D721Med (cell line): ENCODE results near the gene KCND3.
A peak's percentile ranks its signal among the peaks of the same experiment; 100 is the strongest.

ENCODE experiments used
- DNase-seq: peaks from one replicate; pipeline ENCODE4 v3.0.0; 2011; ENCODE audit warnings: low spot score; ENCODE audit not compliant: insufficient read length
- FAIRE-seq: peaks from 2 replicates; lab custom pipeline; 2011; peaks lifted over from hg19 to GRCh38; lab: Jason Lieb, UNC
- TF ChIP-seq, protein P1 (sequence below): IDR thresholded peaks from 2 replicates; pipeline ENCODE4 v1.5.1; 2012; ENCODE audit warnings: mild to moderate bottlenecking, control low read depth; ENCODE audit not compliant: insufficient read depth; ENCODE audit errors: missing control alignments

The KCND3 gene

GRCh38 chr1:111730706-111731105, 258.8 kb downstream of the KCND3 start:
- no peak for DNase-seq
- TF ChIP-seq, protein P1, sequence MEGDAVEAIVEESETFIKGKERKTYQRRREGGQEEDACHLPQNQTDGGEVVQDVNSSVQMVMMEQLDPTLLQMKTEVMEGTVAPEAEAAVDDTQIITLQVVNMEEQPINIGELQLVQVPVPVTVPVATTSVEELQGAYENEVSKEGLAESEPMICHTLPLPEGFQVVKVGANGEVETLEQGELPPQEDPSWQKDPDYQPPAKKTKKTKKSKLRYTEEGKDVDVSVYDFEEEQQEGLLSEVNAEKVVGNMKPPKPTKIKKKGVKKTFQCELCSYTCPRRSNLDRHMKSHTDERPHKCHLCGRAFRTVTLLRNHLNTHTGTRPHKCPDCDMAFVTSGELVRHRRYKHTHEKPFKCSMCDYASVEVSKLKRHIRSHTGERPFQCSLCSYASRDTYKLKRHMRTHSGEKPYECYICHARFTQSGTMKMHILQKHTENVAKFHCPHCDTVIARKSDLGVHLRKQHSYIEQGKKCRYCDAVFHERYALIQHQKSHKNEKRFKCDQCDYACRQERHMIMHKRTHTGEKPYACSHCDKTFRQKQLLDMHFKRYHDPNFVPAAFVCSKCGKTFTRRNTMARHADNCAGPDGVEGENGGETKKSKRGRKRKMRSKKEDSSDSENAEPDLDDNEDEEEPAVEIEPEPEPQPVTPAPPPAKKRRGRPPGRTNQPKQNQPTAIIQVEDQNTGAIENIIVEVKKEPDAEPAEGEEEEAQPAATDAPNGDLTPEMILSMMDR, result no peak
- FAIRE-seq, result no peak

- no peak for FAIRE-seq
- TF ChIP-seq, protein P1, result no peak
These were observed 259.4 kb downstream of the KCND3 start for GRCh38 chr1:111729946-111730681.

GRCh38 chr1:111729271-111729921, 260.1 kb downstream of the KCND3 start:
- FAIRE-seq (no peak), DNase-seq (peak; percentile 59)
- TF ChIP-seq, protein P1, result no peak

More at GRCh38 chr1:111729946-111730681, 259.4 kb downstream of the KCND3 start:
- DNase-seq, result no peak

DNA sequence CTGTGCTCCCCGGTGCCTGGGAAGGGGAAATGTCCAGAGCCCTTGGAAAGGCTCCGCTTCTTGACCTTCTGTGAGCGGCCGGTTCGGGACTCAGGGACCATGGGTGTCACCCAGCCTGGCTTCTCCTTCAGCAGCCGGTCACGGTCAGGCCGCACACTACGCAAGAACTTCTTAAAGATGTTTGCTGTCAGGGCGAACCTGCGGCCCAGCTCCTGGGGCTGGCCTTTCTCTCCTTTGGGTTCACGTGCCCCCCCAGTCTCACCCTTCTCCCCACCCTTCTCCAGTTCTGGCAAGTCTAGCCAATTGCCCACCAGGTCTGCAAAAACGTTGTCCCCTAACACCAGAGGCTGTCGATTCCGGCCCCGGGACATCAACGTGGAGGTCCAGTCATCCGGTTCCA, 262.4 kb downstream of the KCND3 start:
- DNase-seq (no peak), FAIRE-seq (no peak)
- TF ChIP-seq, protein P1, result no peak

GRCh38 chr1:111725192-111725591, 264.3 kb downstream of the KCND3 start:
- DNase-seq (no peak), FAIRE-seq (no peak)
- TF ChIP-seq, protein P1, result no peak

DNA sequence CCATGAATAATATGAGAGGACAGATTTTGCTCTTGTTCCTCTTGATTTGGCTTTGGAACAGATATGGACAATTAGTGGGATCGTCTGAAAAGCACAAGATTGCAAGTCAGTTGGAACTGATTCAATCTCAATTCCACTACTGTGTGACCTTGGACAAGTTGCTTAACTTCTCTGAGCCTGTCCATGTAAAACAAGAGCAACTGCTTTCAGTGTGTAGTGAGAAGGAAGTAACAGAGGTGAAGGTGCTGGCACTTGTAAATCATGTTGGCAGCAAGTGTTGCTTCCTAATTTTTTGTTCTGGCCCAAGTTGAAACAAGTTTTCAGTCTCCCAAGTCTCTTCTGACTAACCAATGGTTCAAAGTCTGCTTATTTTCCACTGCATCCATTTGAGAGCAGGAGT, 265.6 kb downstream of the KCND3 start:
- TF ChIP-seq, protein P1, result no peak
- FAIRE-seq, result no peak
- no peak for DNase-seq

- DNase-seq, result no peak
- FAIRE-seq, result no peak
These were observed 266.2 kb downstream of the KCND3 start for GRCh38 chr1:111723091-111723806.

More at GRCh38 chr1:111723091-111723806, 266.2 kb downstream of the KCND3 start:
- TF ChIP-seq, protein P1, result no peak
